Sciatic nerve (tissue), 2 donors: ENCODE measurements around the gene TPPP3. TPM values are rescaled to one million over a fixed set of nuclear protein-coding genes. Genes with fewer than 3 reads are reported as not detected.
"Not testable (repeated sequence)": the region's sequence is repeated elsewhere in the genome, so short reads cannot be mapped to it uniquely, and the experiment has no call there.

Source experiments
- ATAC-seq: fragments of 200-7000 bp; cut with Tn5 transposase; one replicate; pipeline ENCODE4 v1.9.1; 2020; ENCODE audit warnings: mild to moderate bottlenecking, moderate library complexity
- DNase-seq: peaks from one replicate; pipeline ENCODE4 v3.0.0-alpha.2; 2020; ENCODE audit warnings: low spot score
- intact Hi-C: fragments of 100-400 bp; cut with DNase I; formaldehyde crosslinking; loops from one replicate; pipeline ENCODE4 v1.14.2; 2022
- total RNA-seq: library from RNA; stranded (reverse); fragmentation: NEBNext Ultra II Directional; extraction: Animal tissue kit (Norgen Biotek cat#: 25700); gene quantifications from one replicate; pipeline ENCODE4 v1.2.1, GENCODE V29; 2021
- donor health status: DM: no; HTN: no; CAD: no.
- donor health status: DM: no; HTN: no; CAD: no.

The TPPP3 gene
- total RNA-seq, 1 donor from 2014 or later = 12.5 TPM

DNA sequence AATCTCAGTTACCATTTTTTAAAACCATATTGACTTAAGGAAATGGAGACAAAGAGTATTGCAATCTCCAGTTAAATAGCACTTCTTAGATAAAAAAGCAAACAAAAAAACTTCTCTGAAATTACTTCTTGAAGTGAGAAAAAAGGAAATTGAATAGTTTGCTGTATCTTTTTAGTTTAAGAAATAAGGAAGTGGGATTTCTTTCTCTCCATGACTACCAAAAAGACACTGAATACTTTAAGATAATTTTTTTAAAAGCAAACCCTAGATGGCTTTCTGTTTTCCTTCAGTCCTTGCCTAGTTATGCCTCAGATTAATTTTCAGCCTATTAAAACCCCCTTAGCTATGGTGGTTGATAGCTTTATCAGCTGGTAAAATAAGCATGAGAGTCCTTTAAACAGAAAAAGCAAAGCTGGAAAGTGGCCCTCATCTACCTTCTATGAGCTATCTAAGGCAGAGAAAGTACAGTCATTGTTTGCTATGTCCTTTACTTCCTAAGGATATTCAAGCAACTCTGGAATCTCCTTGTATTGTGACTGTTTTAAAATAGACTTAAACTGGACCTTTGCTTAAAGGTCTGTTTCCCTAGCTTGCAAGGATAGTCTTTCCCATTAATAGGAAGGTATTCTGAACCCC lies 28.6 kb downstream of the TPPP3 start:
- ATAC-seq (no peak), DNase-seq (no peak)
- intact Hi-C loops = no loop called here

DNA sequence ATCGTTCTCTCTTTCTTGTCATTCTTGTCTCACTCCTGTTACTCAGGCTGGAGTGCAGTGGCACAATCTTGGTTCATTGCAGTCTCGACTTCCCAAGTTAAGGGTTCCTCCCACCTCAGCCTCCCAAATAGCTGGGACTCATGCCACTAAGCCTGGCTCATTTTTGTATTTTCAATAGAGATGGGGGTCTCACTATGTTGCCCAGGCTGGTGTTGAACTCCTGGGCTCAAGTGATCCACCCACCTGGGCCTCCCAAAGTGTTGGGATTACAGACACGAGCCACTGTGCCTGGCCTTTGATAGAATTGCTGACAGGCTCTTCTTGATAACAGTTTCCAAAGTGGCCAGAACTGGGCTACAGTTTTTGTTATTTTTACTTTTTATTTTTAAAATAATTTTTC lies 32.3 kb downstream of the TPPP3 start:
- DNase-seq (no peak), ATAC-seq (no peak)
- intact Hi-C loops = no loop called here

DNA sequence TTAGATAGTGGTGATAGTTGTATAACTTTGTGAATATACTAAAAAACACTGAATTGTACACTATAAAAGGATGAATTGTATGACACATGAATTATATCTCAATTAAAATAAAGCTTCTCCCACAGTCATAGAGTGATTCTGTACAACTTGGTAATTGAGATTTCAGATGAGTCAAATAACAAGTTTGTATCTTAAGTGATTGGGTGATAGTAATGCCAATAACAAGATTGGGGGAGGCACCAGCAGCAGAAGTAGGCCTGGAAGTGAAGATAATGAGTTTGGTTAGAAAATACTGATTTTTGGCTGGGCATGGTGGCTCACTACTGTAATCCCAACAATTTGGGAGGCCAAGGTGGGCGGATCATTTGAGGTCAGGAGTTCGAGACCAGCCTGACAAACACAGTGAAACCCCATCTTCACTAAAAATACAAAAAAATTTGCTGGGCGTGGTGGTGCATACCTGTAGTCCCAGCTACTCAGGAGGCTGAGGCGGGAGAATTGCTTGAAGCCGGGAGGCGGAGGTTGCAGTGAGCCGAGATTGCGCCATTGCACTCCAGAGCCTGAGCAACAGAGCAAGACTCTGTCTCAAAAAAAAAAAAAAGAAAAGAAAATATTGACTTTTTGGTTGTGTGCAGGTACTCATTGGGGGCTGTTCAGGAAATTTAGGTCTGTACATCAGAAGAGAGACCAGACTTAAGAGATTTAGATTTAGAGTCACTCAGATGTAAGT lies 33.6 kb downstream of the TPPP3 start:
- DNase-seq, intact Hi-C loops, ATAC-seq: not testable (repeated sequence)

DNA sequence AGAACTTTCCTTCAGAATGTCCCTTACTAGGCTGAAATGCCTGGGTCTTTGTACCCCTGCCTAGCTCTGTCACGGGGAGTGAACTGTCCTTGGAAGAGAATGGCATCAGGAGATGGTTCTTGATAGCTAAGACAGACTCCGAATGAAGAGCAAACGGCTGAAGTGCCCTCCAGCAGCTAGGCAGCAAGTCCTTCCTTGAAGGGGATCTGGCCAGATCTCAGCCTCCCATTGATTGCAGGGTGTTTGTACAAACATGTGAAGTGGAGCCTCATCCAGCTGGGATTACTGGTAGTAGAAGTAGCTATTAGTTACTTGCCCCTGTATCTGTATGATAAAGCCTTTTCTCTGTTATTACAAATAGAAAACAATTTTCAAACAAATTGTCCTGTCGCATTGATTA lies 35.7 kb downstream of the TPPP3 start:
- ATAC-seq (no peak), DNase-seq (no peak)
- intact Hi-C loops = no loop called here

DNA sequence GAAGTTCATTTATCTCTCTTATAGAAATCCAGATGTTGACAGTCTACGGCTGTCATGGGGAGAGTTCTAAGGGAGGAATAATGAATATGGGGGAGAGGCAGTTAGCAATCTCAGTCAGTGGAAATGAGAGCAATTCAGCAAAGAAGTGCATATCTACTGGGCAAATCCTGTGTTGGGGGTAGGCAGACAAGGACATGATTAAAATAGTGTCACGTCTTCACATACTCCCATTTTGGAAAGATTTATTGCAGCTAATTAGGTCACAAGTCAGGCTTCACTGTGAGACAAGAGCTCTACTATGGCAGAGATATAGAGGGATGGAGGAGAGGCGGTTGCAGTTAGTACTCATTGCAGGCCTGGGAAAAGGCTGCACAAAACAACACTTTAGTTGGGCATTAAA lies 36.9 kb downstream of the TPPP3 start:
- no peak for ATAC-seq
- intact Hi-C loops = no loop called here
- DNase-seq = no peak

DNA sequence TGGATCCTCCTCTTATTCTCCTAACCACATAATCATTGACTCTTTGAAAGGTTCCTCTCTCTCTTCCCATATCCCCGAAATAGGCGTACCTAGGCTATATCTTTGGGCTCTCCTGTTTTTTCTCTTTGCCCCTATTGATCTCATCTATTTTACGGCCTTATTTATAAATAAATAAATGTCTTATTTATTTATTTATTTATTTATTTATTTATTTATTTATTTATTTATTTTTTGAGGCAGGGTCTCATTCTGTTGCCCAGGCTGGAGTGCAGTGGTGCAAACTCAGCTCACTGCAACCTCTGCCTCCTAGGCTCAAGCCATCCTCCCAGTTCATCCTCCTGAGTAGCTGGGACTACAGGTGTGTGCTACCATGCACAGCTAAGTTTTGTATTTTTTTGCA lies 40.8 kb downstream of the TPPP3 start:
- not testable (repeated sequence) for DNase-seq

DNA sequence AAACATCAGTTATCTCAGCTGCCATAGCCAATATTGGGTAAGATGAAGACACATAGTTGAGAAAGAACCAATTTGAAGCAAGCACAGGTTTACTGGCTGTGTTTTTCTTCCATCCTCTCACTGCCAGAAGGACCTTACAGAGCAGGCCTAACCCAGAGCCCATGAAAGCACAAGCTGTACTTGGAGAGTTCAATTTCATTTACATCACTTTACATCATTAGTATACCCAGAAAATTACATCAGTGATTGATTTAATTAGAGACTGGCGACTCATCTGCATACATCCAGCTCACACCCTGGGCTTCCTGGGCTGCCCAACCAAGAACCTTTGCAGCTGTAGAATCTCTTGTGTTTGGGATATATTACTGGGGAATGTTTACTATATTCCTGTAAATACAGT lies 43.0 kb downstream of the TPPP3 start:
- no peak for ATAC-seq
- intact Hi-C loops = no loop called here

More for the DNA sequence above, 40.8 kb downstream of the TPPP3 start:
- ATAC-seq, intact Hi-C loops: not testable (repeated sequence)

DNA sequence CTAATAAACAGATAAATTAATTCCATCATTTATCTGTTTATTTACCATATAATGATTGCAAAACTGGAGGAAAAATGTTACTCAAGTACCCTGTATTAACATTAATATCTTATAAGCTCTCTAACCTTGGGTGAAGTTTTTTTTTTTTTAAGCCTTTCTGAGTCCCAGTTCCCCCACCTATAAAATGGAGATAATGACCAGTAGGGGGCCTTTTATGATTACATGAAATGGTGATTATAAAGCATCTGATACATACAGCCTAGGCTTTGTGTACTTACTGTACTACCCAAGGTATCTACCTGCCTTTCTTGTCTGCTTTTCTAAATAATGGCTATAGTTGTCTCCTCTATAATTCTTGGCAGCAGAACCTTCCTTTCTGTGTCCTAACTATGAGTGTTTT lies 44.1 kb downstream of the TPPP3 start:
- ATAC-seq = no peak
- intact Hi-C loops = no loop called here
- no peak for DNase-seq

More for the DNA sequence above, 43.0 kb downstream of the TPPP3 start:
- no peak for DNase-seq

DNA sequence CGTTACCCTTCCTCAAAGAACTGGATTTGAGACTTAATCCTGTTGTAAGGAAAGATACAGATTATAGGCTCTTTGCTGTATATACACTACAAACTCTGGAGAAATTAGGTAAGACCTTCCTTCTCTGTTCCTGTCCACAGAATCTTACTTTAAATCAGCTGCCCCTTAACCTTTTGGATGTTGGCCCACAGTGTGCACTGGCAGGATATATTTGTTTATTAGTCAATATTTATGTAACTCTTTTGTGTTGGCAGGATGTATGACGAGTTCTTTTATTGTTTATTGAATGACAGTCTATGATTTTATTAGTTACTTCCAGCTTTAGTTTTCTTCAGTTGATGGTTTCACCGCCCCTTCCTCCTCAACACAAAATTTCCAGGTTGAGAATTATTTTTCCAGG lies 47.0 kb downstream of the TPPP3 start:
- ATAC-seq (no peak), DNase-seq (no peak)
- intact Hi-C loops = no loop called here

DNA sequence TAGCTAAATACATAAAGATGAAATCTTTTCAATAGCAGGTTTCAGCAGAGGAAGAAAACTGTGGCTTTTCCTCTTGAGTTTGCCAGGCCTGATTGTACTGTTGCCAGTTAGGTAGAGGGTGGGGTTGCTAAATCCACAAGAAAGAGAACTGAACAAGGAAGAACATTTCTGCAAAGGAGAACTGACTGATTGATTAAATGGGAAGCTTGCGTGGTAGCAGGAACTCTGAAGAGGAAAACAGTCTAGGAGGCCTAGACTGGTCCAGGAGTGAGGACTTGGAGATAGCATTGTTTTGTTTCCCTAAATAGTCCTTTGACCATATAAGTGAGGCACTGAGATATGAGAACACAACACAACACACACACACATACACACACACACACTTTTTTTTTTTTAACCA lies 47.9 kb downstream of the TPPP3 start:
- no peak for ATAC-seq
- intact Hi-C loops = no loop called here
- no peak for DNase-seq

DNA sequence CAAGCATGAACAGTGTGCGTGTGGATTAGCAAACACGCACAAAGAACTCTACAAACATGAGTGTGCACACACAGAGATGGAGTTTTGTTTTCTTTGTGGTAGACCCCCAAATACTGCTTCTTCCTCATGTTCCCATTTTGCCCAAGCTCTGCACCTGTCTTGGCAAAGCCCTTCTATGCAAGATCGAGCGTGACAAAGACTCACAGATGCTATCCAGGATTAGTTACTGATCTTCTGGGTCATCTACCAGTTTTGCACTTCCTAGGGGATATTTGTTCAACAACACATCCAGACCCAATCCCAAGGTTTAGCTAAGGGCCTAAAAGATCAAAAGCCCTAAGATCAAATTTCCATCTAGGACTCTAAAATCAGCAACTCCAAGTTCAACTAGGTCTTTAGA lies 50.7 kb downstream of the TPPP3 start:
- ATAC-seq (no peak), DNase-seq (no peak)
- intact Hi-C loops = loop anchor here (2.0 kb wide), 1 partner anchor 50 kb away; no protein-coding TSS in a partner anchor

DNA sequence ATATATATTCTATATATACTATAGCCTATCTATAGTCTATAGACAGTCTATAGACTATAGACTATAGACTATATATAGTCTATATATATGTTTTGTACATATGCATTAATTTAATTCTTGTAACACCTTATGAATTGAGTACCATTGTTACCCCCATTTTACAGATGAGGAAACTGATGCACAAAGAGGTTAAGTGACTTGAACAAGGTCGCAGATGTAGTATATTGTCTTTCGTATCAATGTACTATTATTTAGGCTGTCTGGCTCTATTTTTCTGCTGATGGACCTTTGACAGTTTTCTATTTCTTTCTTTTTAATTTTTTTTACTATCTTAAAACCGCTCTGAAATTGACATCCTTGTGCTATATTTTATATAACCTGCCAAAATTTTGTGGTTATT lies 52.0 kb downstream of the TPPP3 start:
- DNase-seq (no peak), ATAC-seq (no peak)
- intact Hi-C loops = no loop called here

Other genes with a start within 250 kb of the TPPP3 start
- gene B3GNT9, start 242.5 kb downstream of the TPPP3 start, total RNA-seq = 13.9 TPM
- gene TRADD, start 233.6 kb downstream of the TPPP3 start, total RNA-seq = 11.3 TPM
- 10.1 TPM for gene FBXL8, start 233.5 kb downstream of the TPPP3 start, total RNA-seq
- 123 TPM for gene HSF4, start 228.8 kb downstream of the TPPP3 start, total RNA-seq
- gene NOL3, start 223.0 kb downstream of the TPPP3 start, total RNA-seq = 37.9 TPM
- 25.7 TPM for gene MATCAP1, start 209.5 kb downstream of the TPPP3 start, total RNA-seq
- 1.3 TPM for gene EXOC3L1, start 203.4 kb downstream of the TPPP3 start, total RNA-seq
- gene E2F4, start 201.3 kb downstream of the TPPP3 start, total RNA-seq = 45.0 TPM
- 2.0 TPM for gene ELMO3, start 194.4 kb downstream of the TPPP3 start, total RNA-seq
- gene TMEM208, start 166.4 kb downstream of the TPPP3 start, total RNA-seq = 24.6 TPM
- gene FHOD1, start 146.0 kb downstream of the TPPP3 start, total RNA-seq = 35.3 TPM
- gene SLC9A5, start 144.5 kb downstream of the TPPP3 start, total RNA-seq = 1.2 TPM
- 15.0 TPM for gene PLEKHG4, start 114.0 kb downstream of the TPPP3 start, total RNA-seq
- gene KCTD19, start 66.8 kb downstream of the TPPP3 start, total RNA-seq = 0.53 TPM
- 1.5 TPM for gene LRRC36, start 66.7 kb downstream of the TPPP3 start, total RNA-seq
- 16.3 TPM for gene ZDHHC1, start 23.0 kb upstream of the TPPP3 start, total RNA-seq
- gene HSD11B2, start 37.6 kb upstream of the TPPP3 start, total RNA-seq = 0.53 TPM
- gene ATP6V0D1, start 87.7 kb upstream of the TPPP3 start, total RNA-seq = 46.4 TPM
- not detected for gene AGRP, start 90.0 kb upstream of the TPPP3 start, total RNA-seq
- 116 TPM for gene RIPOR1, start 135.3 kb upstream of the TPPP3 start, total RNA-seq
- gene CTCF, start 169.0 kb upstream of the TPPP3 start, total RNA-seq = 44.0 TPM